Subcutaneous adipose tissue (tissue), 4 donors: ENCODE measurements around the gene F13B. TPM values are rescaled to one million over a fixed set of nuclear protein-coding genes. Genes with fewer than 3 reads are reported as not detected.

Source experiments
- total RNA-seq, 4 donors: library from RNA; depleted of rRNA; stranded (reverse); fragments of >200 nt; gene quantifications; one replicate each; pipeline ENCODE4 v1.1.0, GENCODE V29; 2016
- TF ChIP-seq, protein P1 (sequence below): fragments of 450-650 bp; IDR thresholded peaks from one replicate; pipeline ENCODE4 v1.5.1; 2016; ENCODE audit warnings: low read depth, mild to moderate bottlenecking, control low read depth, antibody characterized with exemption, moderate library complexity

Gene F13B
- total RNA-seq, 4 donors from 2014 or later = not detected

DNA sequence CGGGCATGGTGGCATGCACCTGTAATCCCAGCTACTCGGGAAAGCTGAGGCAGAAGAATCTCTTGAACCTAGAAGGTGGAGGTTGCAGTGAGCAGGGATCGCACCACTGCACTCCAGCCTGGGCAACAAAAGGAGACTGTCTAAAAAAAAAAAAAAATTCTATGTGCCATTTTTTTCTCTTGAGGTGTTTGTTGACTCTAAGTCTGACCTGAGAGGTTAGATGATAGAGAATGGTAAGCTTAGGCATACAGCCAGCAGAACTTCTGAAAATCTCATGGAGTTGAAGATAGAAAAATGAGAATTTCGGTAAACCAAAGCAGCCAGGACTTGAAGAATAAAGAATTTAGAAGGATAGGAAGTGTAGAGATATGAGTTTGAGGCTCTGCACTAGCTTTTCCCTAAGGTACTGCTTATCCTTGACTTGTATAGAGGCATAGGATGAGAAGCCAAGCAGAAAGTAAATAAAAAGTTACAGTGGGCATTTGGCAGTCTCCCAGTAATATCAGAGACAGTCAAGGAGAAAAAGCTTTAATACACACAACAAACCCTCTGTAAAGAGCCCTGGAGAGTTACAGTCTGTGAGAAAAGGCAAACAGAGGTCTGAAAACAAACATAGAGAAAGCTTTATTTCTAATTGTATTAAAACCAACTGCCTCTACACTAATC lies 24.3 kb downstream of the F13B start:
- TF ChIP-seq, protein P1, sequence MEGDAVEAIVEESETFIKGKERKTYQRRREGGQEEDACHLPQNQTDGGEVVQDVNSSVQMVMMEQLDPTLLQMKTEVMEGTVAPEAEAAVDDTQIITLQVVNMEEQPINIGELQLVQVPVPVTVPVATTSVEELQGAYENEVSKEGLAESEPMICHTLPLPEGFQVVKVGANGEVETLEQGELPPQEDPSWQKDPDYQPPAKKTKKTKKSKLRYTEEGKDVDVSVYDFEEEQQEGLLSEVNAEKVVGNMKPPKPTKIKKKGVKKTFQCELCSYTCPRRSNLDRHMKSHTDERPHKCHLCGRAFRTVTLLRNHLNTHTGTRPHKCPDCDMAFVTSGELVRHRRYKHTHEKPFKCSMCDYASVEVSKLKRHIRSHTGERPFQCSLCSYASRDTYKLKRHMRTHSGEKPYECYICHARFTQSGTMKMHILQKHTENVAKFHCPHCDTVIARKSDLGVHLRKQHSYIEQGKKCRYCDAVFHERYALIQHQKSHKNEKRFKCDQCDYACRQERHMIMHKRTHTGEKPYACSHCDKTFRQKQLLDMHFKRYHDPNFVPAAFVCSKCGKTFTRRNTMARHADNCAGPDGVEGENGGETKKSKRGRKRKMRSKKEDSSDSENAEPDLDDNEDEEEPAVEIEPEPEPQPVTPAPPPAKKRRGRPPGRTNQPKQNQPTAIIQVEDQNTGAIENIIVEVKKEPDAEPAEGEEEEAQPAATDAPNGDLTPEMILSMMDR = no peak

DNA sequence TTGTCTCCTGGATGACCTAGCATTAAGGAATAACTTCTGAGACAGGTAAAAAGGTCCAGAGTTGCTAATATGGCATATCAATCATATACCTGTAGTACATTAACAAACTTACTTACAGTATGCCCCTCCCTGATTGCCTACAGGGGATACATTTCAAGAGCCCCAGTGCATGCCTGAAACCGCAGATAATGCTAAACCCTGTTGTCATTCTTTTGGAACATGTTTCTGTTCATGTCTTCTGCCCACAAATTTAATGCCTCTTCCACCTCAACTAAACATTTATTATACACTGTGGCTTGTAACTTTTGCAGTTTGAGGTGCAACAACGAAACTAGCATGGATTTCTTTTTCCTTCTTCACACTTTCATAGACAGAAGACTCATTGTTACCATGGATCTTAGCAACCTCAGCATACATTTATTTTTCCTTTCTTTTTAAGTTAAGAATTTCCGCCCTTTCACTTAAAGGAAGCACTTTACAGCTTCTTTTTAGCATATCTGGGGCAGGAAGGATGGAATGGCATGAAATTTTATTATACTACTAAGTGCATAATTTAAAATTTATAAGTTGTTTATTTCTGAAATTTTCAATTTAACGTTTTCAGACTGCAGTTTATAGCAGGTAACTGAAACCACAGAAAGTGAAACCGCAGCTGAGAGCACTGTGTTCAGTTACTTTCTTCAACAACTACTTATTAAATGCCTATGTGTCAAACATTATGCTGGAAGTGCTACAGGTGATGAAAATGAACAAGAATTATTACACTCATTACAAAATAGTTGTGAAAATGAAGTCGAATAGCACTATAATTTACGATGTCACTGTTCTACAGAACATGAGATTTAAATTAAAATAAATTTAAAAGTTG lies 25.3 kb downstream of the F13B start:
- TF ChIP-seq, protein P1 = no peak

DNA sequence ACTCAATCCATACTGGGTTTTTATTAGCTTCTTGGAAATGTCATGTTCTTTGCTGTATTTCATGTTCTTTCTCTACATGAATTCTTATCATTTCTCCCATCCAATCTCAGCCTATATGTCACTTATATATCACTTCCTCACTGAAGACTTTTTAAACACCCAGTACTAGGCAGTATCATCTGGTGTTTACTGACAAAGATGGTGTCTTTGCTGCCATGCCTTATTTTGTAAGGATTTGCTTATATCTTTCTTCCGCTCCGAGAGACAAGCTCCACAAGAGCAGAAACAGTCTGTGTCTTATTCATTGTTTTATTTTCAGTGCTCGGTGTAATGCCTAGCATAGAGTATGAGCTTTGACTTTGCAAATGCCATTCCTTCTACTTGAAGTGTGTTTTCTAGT lies 30.2 kb downstream of the F13B start:
- TF ChIP-seq, protein P1 = no peak

DNA sequence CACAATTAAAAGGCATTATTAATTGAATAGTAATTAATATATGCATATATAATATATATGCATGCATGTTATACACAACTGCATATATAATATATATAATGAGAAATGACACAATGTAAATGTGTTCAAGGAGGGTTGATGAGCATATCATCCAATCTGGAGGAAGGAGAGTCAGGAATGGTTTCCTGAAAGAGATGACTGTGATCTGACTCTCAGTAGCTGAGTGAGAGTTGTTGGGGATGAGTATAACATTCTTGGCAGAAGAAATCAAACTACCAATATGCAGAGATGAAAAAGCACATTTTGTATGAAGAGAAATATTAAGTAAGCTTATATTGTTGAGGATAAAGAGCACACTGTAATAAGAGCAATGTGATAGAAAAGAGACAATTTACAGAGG lies 37.3 kb downstream of the F13B start:
- TF ChIP-seq, protein P1 = no peak

DNA sequence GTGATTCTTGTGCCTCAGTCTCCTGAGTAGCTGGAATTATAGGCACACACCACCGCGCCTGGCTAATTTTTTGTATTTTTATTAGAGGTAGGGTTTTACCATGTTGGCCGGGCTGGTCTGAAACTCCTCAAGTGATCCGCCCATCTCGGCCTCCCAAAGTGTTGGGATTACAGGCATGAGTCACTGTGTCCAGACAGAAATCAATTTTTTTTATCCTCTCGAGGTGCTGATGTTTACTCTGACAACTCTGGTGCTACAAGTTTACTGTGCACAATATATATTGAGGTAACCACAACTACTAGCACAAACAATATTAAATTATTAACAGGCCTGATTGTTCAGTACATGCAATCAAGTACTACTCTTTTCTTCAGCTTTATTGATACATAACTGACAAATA lies 39.7 kb downstream of the F13B start:
- TF ChIP-seq, protein P1 = no peak

DNA sequence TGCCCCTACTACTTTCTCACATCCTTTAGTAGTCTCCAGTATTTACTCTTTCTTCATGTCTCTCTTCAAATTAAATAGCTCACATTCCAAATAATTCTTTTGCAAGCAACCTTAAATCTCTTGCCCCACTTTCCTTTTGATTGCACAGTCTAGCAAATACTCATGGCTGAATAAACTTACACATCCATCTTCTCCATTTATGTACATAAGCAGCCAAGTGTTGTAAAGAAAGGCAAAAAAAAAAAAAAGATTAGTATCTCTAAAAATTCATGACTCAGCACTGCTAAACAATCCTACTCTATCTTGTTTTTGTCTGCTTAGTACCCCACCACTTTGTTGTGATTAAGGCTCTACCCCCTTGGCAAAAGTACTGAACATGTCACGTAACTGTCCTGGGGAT lies 42.6 kb downstream of the F13B start:
- TF ChIP-seq, protein P1 = no peak

DNA sequence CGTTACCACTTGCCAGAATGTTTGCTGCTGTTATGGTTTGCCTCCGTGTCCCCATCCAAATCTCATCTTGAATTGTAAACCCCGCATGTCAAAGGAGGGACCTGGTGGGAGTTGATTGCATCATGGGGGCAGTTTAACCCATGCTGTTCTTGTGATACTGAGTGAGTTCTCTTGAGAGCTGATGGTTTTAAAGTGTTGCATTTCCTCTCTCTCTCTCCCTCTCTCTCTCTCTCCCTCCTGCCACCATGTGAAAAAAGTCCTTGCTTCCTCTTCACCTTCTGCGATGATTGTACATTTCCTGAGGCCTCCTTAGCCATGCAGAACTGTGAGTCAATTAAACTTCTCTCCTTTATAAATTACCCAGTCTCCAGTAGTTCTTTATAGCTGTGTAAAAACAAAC lies 45.3 kb downstream of the F13B start:
- TF ChIP-seq, protein P1 = no peak
